GM18519 (cell line): Measurements from ENCODE around the gene ADAMTS2.

Source experiments
- ATAC-seq: cut with Tn5 transposase; IDR thresholded peaks from one replicate; pipeline ENCODE4 v1.9.1; 2021; ENCODE audit warnings: mild to moderate bottlenecking, moderate library complexity; ENCODE audit not compliant: unreplicated experiment, low FRiP score

Gene ADAMTS2

GRCh38 chr5:179345183-179345432, 153 bp downstream of the ADAMTS2 start:
- ATAC-seq = no peak

GRCh38 chr5:179344431-179345182, 654 bp downstream of the ADAMTS2 start:
- no peak for ATAC-seq

GRCh38 chr5:179343719-179344430, 1.4 kb downstream of the ADAMTS2 start:
- ATAC-seq = no peak

GRCh38 chr5:179343021-179343718, 2.1 kb downstream of the ADAMTS2 start:
- ATAC-seq = no peak

- no peak for ATAC-seq
These were observed 2.7 kb downstream of the ADAMTS2 start for GRCh38 chr5:179342577-179342976.

GRCh38 chr5:179340465-179340864, 4.8 kb downstream of the ADAMTS2 start:
- no peak for ATAC-seq

- ATAC-seq = no peak
These were observed 5.3 kb downstream of the ADAMTS2 start for GRCh38 chr5:179339996-179340395.

GRCh38 chr5:179339081-179339480, 6.2 kb downstream of the ADAMTS2 start:
- ATAC-seq = no peak

GRCh38 chr5:179337796-179338676, 7.2 kb downstream of the ADAMTS2 start:
- ATAC-seq = no peak

GRCh38 chr5:179336871-179337795, 8.1 kb downstream of the ADAMTS2 start:
- no peak for ATAC-seq

GRCh38 chr5:179336126-179336870, 9.0 kb downstream of the ADAMTS2 start:
- no peak for ATAC-seq

- ATAC-seq = no peak
These were observed 11.2 kb downstream of the ADAMTS2 start for GRCh38 chr5:179333796-179334761.

GRCh38 chr5:179332741-179333290, 12.4 kb downstream of the ADAMTS2 start:
- ATAC-seq = no peak

GRCh38 chr5:179331591-179332375, 13.5 kb downstream of the ADAMTS2 start:
- ATAC-seq = no peak

- no peak for ATAC-seq
These were observed 14.9 kb downstream of the ADAMTS2 start for GRCh38 chr5:179330186-179330900.

GRCh38 chr5:179328291-179328690, 17.0 kb downstream of the ADAMTS2 start:
- no peak for ATAC-seq
